ENCODE data around the gene AP1S1. TPM values are rescaled to one million over a fixed set of nuclear protein-coding genes. Genes with fewer than 3 reads are reported as not detected.
A peak's percentile ranks its signal among the peaks of the same experiment; 100 is the strongest.

The AP1S1 gene
- total and polyA plus RNA-seq, 2 of the 13 experiments (the other 11 are each of a cell fraction or from before 2014, with no cell fraction given): 57.5 to 68.1 TPM

GRCh38 chr7:101137651-101138212 lies 16.5 kb upstream of the AP1S1 start (continued):
- peak; percentile 25; the same call in 1 of the 2 replicates for TF ChIP-seq PAXIP1 (CRISPR knock-in tag; conservative IDR thresholded peaks at IDR 0.05)
- peak; percentile 14 for TF ChIP-seq SAP130 (CRISPR knock-in tag; IDR thresholded peaks at IDR 0.05; ENCODE audit: low read depth)
- no peak for TF ChIP-seq ZBTB2 (CRISPR knock-in tag; IDR thresholded peaks at IDR 0.05; ENCODE audit: low read depth)
- TF ChIP-seq POLR2A (IDR thresholded peaks at IDR 0.05; ENCODE audit: insufficient read depth in 1 of 2, low read depth in 2 of 2, low read length in 2 of 2): peak in 1 of 2 experiments; percentile 77; a peak in 2 of 4 replicates
- TF ChIP-seq ZNF607 (CRISPR knock-in tag; IDR thresholded peaks at IDR 0.05; ENCODE audit: borderline replicate concordance): peak; percentile 54; the same call in 1 of the 2 replicates
- no peak for TF ChIP-seq HBP1 (CRISPR knock-in tag; IDR thresholded peaks at IDR 0.05; ENCODE audit: low read depth)
- TF ChIP-seq ZNF703 (CRISPR knock-in tag; IDR thresholded peaks at IDR 0.05; ENCODE audit: borderline replicate concordance): no peak
- TF ChIP-seq DNMT3B (CRISPR knock-in tag; conservative IDR thresholded peaks at IDR 0.05): no peak
- no peak for TF ChIP-seq MAF1 (CRISPR knock-in tag; IDR thresholded peaks at IDR 0.05; ENCODE audit: borderline replicate concordance)
- TF ChIP-seq ZNF18 (CRISPR knock-in tag; IDR thresholded peaks at IDR 0.05; ENCODE audit: insufficient replicate concordance): peak; percentile 1
- TF ChIP-seq REST (IDR thresholded peaks at IDR 0.05; ENCODE audit: borderline replicate concordance in 1 of 2, low read depth in 1 of 2, low read length in 2 of 2): no peak
- 0 out of 2 replicates have a peak, but pooled peaks have one; percentile 18 for TF ChIP-seq ZNF446 (CRISPR knock-in tag; IDR thresholded peaks at IDR 0.05)
- no peak for TF ChIP-seq ZBTB44 (CRISPR knock-in tag; IDR thresholded peaks at IDR 0.05)
- TF ChIP-seq ZNF670 (CRISPR knock-in tag; IDR thresholded peaks at IDR 0.05; ENCODE audit: borderline replicate concordance): 0 out of 2 replicates have a peak, but pooled peaks have one; percentile 60
- TF ChIP-seq ZNF501 (CRISPR knock-in tag; IDR thresholded peaks at IDR 0.05): 0 out of 2 replicates have a peak, but pooled peaks have one; percentile 32

All from HepG2 (cell line).